H1 (cell line): ENCODE measurements around the gene CRABP1. TPM values are rescaled to one million over a fixed set of nuclear protein-coding genes. Genes with fewer than 3 reads are reported as not detected.

Experiments used
- CHD7 ChIP-seq: fragments of 300-600 bp; sonication (generic); IDR thresholded peaks from 2 replicates; pipeline ENCODE4 v1.7.1; 2012; ENCODE audit warnings: low read length, moderate library complexity, mild to moderate bottlenecking, inconsistent platforms; ENCODE audit not compliant: insufficient replicate concordance
- CTBP2 ChIP-seq: IDR thresholded peaks from 2 replicates; pipeline ENCODE4 v1.7.0; 2011; ENCODE audit warnings: borderline replicate concordance, mild to moderate bottlenecking, moderate library complexity, mixed read lengths, low read length; ENCODE audit not compliant: insufficient read depth, insufficient read length
- EP300 ChIP-seq, 2 experiments: IDR thresholded peaks; 1 replicate in 1 of 2; 2 replicates in 1 of 2; pipeline ENCODE4 v1.6.1; 2011 to 2012; ENCODE audit warnings: low read depth in 2 of 2, low read length in 2 of 2, mild to moderate bottlenecking in 2 of 2, borderline replicate concordance in 1 of 2, inconsistent platforms in 1 of 2, moderate library complexity in 1 of 2
- KDM1A ChIP-seq: fragments of 200-600, 300-600 bp; sonication (generic); IDR thresholded peaks from 2 replicates; pipeline ENCODE4 v1.7.1; 2016; ENCODE audit warnings: mild to moderate bottlenecking, low read length, borderline replicate concordance
- RAD21 ChIP-seq, 2 experiments: IDR thresholded peaks in 1 of 2; conservative IDR thresholded peaks in 1 of 2; 2 replicates each; pipeline ENCODE4 v1.6.1; 2011; ENCODE audit warnings: low read depth in 2 of 2, low read length in 2 of 2, improper control_type of control experiment in 1 of 2, inconsistent platforms in 1 of 2, mild to moderate bottlenecking in 1 of 2, moderate library complexity in 1 of 2
- RBBP5 ChIP-seq: IDR thresholded peaks from 2 replicates; pipeline ENCODE4 v1.7.1; 2012; ENCODE audit warnings: low read depth, mild to moderate bottlenecking, inconsistent platforms, low read length, moderate library complexity, borderline replicate concordance
- SIX5 ChIP-seq: IDR thresholded peaks from 2 replicates; pipeline ENCODE4 v1.6.1; 2011; ENCODE audit warnings: mild to moderate bottlenecking, low read depth, low read length
- SP1 ChIP-seq: IDR thresholded peaks from 2 replicates; pipeline ENCODE4 v1.6.1; 2011; ENCODE audit warnings: low read depth, low read length
- TEAD4 ChIP-seq: IDR thresholded peaks from 2 replicates; pipeline ENCODE4 v1.6.1; 2012; ENCODE audit warnings: low read depth, low read length, inconsistent platforms, mixed read lengths
- polyA plus RNA-seq, 7 experiments: library from polyadenylated mRNA; depleted of rRNA in 3 of 7; stranded (reverse) in 5 of 7; unstranded in 2 of 7; fragments of >200 nt in 5 of 7; fragments of 200-250 nt in 2 of 7; gene quantifications; 1 replicate in 5 of 7; 2 replicates in 1 of 7; 4 replicates in 1 of 7; pipeline versions ENCODE4 v1.2.1 to v1.2.3, GENCODE V29; 2011 to 2013; ENCODE audit warnings: missing spikeins in 2 of 7, mixed read lengths in 2 of 7
- total RNA-seq: library from RNA; stranded (reverse); fragmentation: NEBNext Ultra II Directional; extraction: Animal tissue kit (Norgen Biotek cat#: 25700); gene quantifications from 2 replicates; pipeline ENCODE4 v1.2.1, GENCODE V29; 2021

The CRABP1 gene
- total and polyA plus RNA-seq, 2 of the 8 experiments (the other 6 are each of a cell fraction or from before 2014, with no cell fraction given) = 385 to 655 TPM

DNA sequence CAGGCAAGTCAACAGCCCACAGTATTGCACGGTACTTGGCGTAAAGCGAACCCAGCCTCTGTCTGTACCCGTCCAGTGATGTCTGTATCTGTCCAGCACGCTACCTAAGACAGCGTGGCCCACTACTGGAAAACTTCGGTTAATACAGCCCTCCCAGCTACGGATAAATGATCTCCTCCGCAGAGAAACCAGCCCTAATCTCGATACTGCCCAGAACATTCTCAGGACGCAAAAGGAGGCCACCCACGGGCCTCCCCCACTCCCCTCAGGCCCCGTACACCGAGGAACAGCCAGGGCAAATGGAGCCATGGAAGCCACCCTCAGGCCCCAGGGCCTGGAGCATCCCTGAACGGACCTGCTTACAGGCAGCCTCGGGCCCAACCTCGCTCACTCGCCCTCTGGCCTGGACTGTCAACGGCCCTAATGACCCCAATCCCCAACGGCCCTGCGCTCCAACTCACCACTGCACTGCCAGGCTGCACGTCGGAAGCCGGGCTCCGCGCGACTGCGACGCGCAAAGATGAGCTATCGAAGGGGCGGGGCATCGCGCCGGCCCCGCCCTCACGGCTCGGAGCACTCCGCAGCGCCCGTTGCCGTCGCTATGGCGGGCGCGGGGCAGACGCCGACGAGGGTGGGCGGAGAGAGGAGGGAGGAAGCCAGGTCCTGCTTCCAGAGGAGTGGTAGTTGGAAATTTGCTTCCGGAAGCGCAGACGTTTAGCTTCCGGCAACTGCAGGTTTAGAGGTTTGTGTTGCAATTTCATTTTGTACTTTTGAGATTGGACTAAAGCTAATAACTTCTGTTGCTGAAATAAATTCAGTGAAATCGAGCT lies 40.8 kb upstream of the CRABP1 start, which contains the start of gene SKIC8 (continued):
- no peak for TF ChIP-seq CHD7
- TF ChIP-seq KDM1A = no peak
- no peak for TF ChIP-seq EP300 (IDR thresholded peaks at IDR 0.05; ENCODE audit: borderline replicate concordance in 1 of 2, low read depth in 2 of 2, low read length in 2 of 2)
- no peak for TF ChIP-seq SIX5
- no peak for TF ChIP-seq TEAD4
- TF ChIP-seq RAD21 (IDR thresholded peaks at IDR 0.05 in 1 of 2, conservative IDR thresholded peaks at IDR 0.05 in 1 of 2; ENCODE audit: low read depth in 2 of 2, low read length in 2 of 2) = no peak
- TF ChIP-seq RBBP5 = peak; percentile 47; the same call in 1 of the 2 replicates
- TF ChIP-seq SP1 = peak; percentile 86; the same call in 1 of the 2 replicates
- TF ChIP-seq CTBP2 = no peak
